ENCODE measurements around the gene SMIM5. TPM values are rescaled to one million over a fixed set of nuclear protein-coding genes. Genes with fewer than 3 reads are reported as not detected.
A peak's percentile ranks its signal among the peaks of the same experiment; 100 is the strongest.

SMIM5 gene
- total RNA-seq, 4 donors from 2014 or later: 2.3 to 13.6 (median 7.9) TPM

DNA sequence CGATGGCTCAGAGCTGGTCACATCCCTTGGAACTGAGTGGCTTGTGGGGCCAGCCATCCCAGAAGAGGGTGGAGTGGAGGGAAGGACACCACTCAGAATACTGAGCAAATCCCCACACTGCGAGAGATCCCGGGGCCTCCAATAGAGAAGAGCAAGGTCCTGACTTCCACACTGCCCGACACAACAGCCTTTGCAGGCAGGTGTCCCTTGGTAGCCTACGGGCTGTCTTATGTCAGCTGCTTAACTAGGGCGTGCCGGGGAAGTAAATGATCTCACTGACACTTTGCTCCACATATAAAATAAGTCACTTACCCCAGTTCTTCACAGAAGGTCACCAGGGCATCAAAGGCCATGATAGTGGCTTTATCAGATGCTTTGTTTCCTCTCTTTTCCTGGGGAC, 17.6 kb downstream of the SMIM5 start:
- Histone ChIP-seq H3K36me3 (peaks cover 15 to 17% of the 10 kb centered on the region in 2 donors), H3K27ac (no peak overlapping the region), H3K9me3 (no peaks in the 10 kb centered on the region), H3K27me3 (no peaks in the 10 kb centered on the region), H3K4me3 (replicated peaks in 1 of 3) (no peak overlapping the region), H3K4me1 (peaks cover 1 to 4% of the 10 kb centered on the region in 2 donors)
- TF ChIP-seq, protein P1, sequence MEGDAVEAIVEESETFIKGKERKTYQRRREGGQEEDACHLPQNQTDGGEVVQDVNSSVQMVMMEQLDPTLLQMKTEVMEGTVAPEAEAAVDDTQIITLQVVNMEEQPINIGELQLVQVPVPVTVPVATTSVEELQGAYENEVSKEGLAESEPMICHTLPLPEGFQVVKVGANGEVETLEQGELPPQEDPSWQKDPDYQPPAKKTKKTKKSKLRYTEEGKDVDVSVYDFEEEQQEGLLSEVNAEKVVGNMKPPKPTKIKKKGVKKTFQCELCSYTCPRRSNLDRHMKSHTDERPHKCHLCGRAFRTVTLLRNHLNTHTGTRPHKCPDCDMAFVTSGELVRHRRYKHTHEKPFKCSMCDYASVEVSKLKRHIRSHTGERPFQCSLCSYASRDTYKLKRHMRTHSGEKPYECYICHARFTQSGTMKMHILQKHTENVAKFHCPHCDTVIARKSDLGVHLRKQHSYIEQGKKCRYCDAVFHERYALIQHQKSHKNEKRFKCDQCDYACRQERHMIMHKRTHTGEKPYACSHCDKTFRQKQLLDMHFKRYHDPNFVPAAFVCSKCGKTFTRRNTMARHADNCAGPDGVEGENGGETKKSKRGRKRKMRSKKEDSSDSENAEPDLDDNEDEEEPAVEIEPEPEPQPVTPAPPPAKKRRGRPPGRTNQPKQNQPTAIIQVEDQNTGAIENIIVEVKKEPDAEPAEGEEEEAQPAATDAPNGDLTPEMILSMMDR (IDR thresholded peaks at IDR 0.05): no peak
- no peak for TF ChIP-seq POLR2A (IDR thresholded peaks at IDR 0.05)
- DNase-seq: no peak
- intact Hi-C loops (cut with DNase I): no loop called here
- WGBS, 2 donors: 96 to 97% methylated on average over 6 to 7 of the region's 7 CpGs

DNA sequence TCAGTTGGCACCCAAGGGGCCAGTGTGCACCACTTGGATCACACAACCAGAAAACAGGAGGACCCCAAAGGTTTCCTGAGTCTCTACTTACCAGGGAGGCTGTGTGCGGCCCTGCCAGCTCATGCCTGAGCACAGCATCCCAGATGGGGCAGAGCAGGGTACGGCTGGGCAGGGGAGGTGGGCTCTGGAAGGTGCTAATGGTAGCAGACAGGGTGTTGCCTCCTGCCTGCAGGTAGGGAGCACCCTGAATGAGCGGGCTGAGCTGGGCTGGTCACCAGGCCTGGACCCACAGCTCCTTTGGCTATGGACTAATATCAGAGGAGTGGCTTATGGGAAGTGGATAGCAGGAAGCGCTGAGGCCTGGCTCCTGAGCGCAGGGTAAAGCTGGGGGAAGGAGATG, 19.1 kb downstream of the SMIM5 start:
- H3K4me3 ChIP-seq (replicated peaks in 1 of 3): no peak overlapping the region
- no peaks in the 10 kb centered on the region for H3K27me3 ChIP-seq
- peaks cover 15 to 20% of the 10 kb centered on the region in 2 donors for H3K36me3 ChIP-seq
- no peaks in the 10 kb centered on the region for H3K4me1 ChIP-seq
- DNase-seq: no peak
- intact Hi-C loops (cut with DNase I): loop anchor here (2.0 kb wide), 1 partner anchor 20 kb away; the partner anchor contains the start of gene SMIM5
- no peak for TF ChIP-seq POLR2A (IDR thresholded peaks at IDR 0.05)
- TF ChIP-seq, protein P1 (IDR thresholded peaks at IDR 0.05): no peak
- no peak overlapping the region for H3K27ac ChIP-seq
- 88 to 98% methylated on average over 4 to 5 of the region's 5 CpGs for WGBS, 2 donors
- H3K9me3 ChIP-seq: no peaks in the 10 kb centered on the region

DNA sequence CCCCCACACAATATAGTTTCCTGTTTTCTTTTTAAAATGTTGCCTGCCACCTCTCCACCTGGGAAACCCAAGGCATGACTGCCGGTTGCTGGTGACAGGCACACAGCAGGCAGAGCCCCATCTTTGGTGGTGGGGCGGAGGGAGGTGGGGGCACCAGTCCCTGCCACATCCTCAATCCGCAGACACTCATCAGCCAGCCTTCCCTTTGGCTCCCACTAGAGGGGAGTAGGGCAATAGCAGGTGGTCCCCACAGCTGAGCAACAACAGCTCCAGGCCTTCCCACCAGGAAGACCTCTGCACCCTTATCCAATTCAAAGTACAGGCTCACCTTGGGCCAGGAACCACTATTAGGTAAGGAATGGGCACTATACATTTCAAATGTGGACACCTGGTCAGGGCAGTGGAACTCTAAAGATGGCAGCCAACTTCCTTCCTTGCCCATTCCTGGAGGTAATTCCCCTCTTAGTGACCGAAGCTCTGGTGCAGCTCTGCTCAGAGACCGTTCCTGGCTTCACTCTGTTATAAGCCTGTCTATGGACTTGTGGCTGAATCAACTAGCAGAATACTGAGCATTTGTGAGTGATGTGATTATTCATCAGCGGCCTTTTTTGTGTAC, 19.8 kb downstream of the SMIM5 start:
- TF ChIP-seq, protein P1 (IDR thresholded peaks at IDR 0.05): peak in 5 of 6 experiments; percentile 44 to 73 (median 65)
- no peak for TF ChIP-seq POLR2A (IDR thresholded peaks at IDR 0.05)
- WGBS, 2 donors: 67 to 70% methylated on average over 6 of the region's 6 CpGs
- H3K36me3 ChIP-seq: peaks cover 15 to 20% of the 10 kb centered on the region in 2 donors

DNA sequence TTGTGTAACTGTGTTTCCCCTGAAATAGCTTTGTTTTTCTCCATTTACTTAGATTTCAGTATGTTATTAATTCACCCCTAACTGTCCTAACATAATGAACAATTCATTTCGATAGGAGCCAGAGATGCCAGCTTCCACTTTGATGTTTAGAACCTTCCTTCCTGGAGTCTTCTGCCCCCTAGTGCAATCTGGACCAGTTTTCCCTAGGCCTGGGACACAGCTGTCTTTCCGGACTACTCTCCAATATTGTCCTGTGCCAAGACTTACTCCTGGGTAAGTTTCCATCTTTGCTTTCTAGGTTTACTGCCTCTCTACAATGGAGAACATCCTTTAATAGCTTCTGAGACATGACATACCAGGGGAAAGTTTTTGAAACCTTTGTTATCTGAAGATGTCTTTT, 20.9 kb downstream of the SMIM5 start:
- TF ChIP-seq POLR2A (IDR thresholded peaks at IDR 0.05): no peak
- TF ChIP-seq, protein P1 (IDR thresholded peaks at IDR 0.05): peak in 1 of 6 experiments; percentile 13
- no peaks in the 10 kb centered on the region for H3K27me3 ChIP-seq
- no peak for DNase-seq
- 68 to 74% methylated on average over 2 of the region's 2 CpGs for WGBS, 2 donors
- intact Hi-C loops (cut with DNase I): no loop called here
- H3K27ac ChIP-seq: no peak overlapping the region
- no peaks in the 10 kb centered on the region for H3K4me1 ChIP-seq
- H3K4me3 ChIP-seq (replicated peaks in 1 of 3): no peak overlapping the region
- no peaks in the 10 kb centered on the region for H3K9me3 ChIP-seq
- peaks cover 15 to 20% of the 10 kb centered on the region in 2 donors for H3K36me3 ChIP-seq

More for the DNA sequence above, 19.8 kb downstream of the SMIM5 start:
- intact Hi-C loops (cut with DNase I): loop anchor here (2.0 kb wide), 1 partner anchor 20 kb away; the partner anchor contains the start of gene SMIM5
- DNase-seq: peak in 1 of 2 donors; percentile 34
- H3K27ac ChIP-seq: no peak overlapping the region
- no peak overlapping the region for H3K4me3 ChIP-seq (replicated peaks in 1 of 3)
- H3K9me3 ChIP-seq: no peaks in the 10 kb centered on the region
- no peaks in the 10 kb centered on the region for H3K4me1 ChIP-seq
- no peaks in the 10 kb centered on the region for H3K27me3 ChIP-seq

DNA sequence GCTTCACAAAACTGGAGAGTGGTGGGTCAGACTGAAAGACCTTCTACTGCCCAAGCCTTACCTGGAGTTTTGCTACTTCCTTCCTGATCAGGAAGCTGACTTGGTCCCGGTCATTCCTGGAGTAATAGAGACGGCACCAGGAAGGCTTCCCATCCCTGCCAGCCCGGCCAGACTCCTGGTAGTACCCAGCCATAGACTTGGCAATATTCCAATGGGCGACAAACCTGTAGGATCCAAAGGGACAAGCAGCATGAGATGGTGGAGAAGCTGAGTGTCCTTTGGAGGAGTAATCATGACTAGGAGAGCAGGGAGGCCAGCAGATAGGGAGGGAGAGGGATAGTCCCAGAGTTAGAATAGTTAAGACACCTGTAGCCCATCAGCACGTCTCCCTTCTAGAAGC, 25.0 kb downstream of the SMIM5 start:
- peaks cover 13 to 21% of the 10 kb centered on the region in 2 donors for H3K36me3 ChIP-seq
- no peak overlapping the region for H3K4me3 ChIP-seq (replicated peaks in 1 of 3)
- no peaks in the 10 kb centered on the region for H3K27me3 ChIP-seq
- H3K27ac ChIP-seq: no peak overlapping the region
- no peak for DNase-seq
- intact Hi-C loops (cut with DNase I): no loop called here
- no peaks in the 10 kb centered on the region for H3K9me3 ChIP-seq
- H3K4me1 ChIP-seq: no peaks in the 10 kb centered on the region
- WGBS, 2 donors: 82 to 89% methylated on average over 5 of the region's 5 CpGs
- no peak for TF ChIP-seq POLR2A (IDR thresholded peaks at IDR 0.05)
- TF ChIP-seq, protein P1 (IDR thresholded peaks at IDR 0.05): no peak
